Skeletal muscle tissue (tissue), 4 donors: ENCODE data around the gene IFI30. TPM values are rescaled to one million over a fixed set of nuclear protein-coding genes. Genes with fewer than 3 reads are reported as not detected.

Source experiments
- H3K27ac ChIP-seq: one replicate; pipeline ENCODE4 v1.7.0; 2013; ENCODE audit warnings: mild to moderate bottlenecking, low read depth, low read length, inconsistent platforms
- H3K27me3 ChIP-seq, 3 donors: one replicate each; pipeline ENCODE4 v1.7.0; 2013; ENCODE audit warnings: low read length in 3 of 3; ENCODE audit not compliant: control insufficient read depth in 3 of 3, insufficient read depth in 3 of 3
- H3K36me3 ChIP-seq, 3 donors: one replicate each; pipeline ENCODE4 v1.7.0; 2013; ENCODE audit warnings: low read length in 3 of 3; ENCODE audit not compliant: control insufficient read depth in 3 of 3, insufficient read depth in 3 of 3
- H3K4me1 ChIP-seq, 3 donors: one replicate each; pipeline ENCODE4 v1.7.0; 2013; ENCODE audit warnings: low read length in 3 of 3, mild to moderate bottlenecking in 3 of 3; ENCODE audit not compliant: control insufficient read depth in 3 of 3, insufficient read depth in 3 of 3
- H3K4me3 ChIP-seq, 3 donors: one replicate each; pipeline ENCODE4 v1.7.0; 2013; ENCODE audit warnings: low read length in 3 of 3
- H3K9ac ChIP-seq, 3 donors: one replicate each; pipeline ENCODE4 v1.7.0; 2013; ENCODE audit warnings: low read length in 3 of 3, mild to moderate bottlenecking in 3 of 3, moderate library complexity in 2 of 3, low read depth in 1 of 3
- H3K9me3 ChIP-seq, 3 donors: one replicate each; pipeline ENCODE4 v1.7.0; 2013; ENCODE audit warnings: low read length in 3 of 3; ENCODE audit not compliant: control insufficient read depth in 3 of 3
- total RNA-seq: library from RNA; depleted of rRNA; stranded (reverse); fragments of >200 nt; gene quantifications from one replicate; pipeline ENCODE4 v1.2.3, GENCODE V29; 2014
- donor health status: Osteomylitis.

The IFI30 gene
- total RNA-seq, 1 donor from 2014 or later, result 3.7 TPM

DNA sequence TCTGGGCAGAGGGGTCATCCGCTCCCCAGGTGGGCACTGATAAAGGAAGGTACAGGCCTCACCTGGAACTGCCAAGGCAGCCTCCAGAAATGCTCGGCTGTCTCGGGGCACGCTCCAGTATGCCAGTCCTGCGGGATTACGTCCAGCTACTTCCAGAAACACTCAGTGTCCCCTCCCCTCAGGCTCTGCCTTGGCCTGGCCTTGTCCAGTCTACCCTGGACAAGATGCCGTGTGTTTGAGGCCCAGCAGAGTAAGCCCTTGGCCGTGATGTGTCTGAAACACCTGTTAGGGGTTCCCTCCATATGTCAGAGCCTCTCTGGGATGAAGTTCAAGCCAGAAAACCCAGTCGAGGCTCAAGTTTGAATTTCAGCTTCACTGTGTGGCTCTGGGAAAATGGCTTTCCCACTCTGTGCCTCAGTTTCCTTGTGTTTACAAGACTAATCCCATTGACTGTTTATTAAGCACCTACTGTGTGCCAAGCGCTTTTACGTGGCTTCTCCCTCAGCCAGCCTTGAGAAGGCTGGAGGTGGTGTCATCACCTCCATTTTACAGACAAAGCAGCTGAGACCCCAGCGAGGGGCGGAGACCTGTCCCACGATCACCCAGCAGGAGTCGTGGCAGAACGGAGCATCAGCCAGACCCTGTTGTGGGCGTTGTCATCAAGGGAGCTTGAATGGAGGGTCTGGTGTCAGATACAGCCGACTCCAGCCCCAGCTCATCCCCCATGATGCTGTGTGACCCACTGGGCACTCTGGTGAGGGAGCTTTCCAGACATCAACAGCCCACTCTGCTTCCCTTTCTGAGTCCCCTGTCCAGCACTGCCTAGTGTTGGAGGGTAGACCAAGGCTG is 22.6 kb upstream of the IFI30 start:
- Histone ChIP-seq H3K9ac (peak overlapping the region in 2 of 3 donors; percentile 20 to 97), H3K27ac (peak overlapping the region; percentile 22)

DNA sequence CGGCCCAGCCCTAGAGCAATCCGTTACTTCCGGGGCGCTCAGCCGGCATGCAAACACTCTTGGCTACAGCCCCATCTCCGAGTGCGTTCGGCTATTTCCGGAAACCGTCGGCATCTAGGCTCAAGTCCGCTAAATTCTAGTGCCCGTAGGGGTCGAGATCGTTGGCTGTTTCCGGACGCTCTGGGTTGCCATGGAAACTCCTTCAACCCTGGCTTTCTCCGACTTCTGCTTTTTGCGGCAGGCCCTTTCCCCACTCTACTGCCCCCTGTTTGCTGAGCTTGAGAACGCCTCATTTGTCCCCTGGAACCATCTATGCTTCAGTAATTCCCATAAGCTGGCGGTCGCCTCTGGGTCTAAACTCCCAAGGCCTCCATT is 21.2 kb upstream of the IFI30 start:
- Histone ChIP-seq H3K27me3 (no peaks in the 10 kb centered on the region), H3K36me3 (peaks cover 0 to 9% (median 9%) of the 10 kb centered on the region in 3 donors), H3K27ac (peak overlapping the region; percentile 91), H3K4me1 (peaks cover 46 to 55% (median 46%) of the 10 kb centered on the region in 3 donors), H3K9me3 (no peaks in the 10 kb centered on the region), H3K4me3 (peak overlapping the region; percentile 74 to 90 (median 87)), H3K9ac (peak overlapping the region; percentile 91 to 97 (median 97))

More for the DNA sequence above, 22.6 kb upstream of the IFI30 start:
- no peaks in the 10 kb centered on the region for H3K27me3 ChIP-seq
- no peak overlapping the region for H3K4me3 ChIP-seq
- H3K36me3 ChIP-seq, result peaks cover 0 to 13% (median 6%) of the 10 kb centered on the region in 3 donors
- no peaks in the 10 kb centered on the region for H3K9me3 ChIP-seq
- H3K4me1 ChIP-seq, result peaks cover 31 to 41% (median 31%) of the 10 kb centered on the region in 3 donors

DNA sequence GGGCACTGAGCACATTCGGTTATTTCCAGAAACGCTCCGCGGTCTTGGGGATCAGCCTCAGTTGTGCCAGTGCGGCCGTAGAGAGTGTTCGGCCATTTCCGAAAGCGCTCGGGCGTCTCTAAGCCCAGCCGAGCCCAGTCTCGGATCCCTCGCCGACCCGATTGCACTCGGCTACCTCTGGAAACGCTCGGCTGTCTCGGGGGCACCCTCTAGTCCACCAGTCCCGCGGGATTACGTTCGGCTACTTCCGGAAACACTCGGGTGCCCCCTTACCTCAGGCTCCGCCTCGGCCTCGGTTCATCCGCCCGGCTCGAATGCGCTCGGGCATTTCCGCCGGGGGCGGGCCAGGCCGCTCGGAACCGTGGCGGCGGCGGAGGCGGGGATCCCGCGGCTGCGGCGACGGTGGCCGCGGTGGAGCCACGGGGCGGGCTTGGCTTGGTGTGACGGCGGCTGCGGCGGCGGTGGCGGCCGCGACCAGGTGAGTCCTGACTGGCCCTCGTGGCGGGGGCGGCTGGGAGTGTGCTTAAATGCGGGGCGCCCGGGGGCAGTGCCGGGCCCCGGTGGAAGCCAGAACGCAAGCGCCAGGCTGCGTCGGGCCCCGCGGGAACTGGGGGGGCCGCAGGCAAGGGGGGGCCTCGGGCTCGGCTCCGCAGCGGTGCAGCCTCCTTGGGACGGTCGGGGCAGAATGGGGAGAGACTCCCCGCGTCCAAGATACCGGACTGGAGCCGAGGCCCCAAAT is 20.6 kb upstream of the IFI30 start, which contains the start of gene PIK3R2:
Gene PIK3R2, plus strand, starts transcription at position 347 of the 739 bp plus-strand sequence. CDS start 2,717 bp downstream, outside the sequence.
- Histone ChIP-seq H3K27ac (peak within 1 kb of the TSS; percentile 91), H3K4me1 (peaks cover 47 to 59% (median 51%) of the 10 kb centered on the region in 3 donors), H3K27me3 (no peaks in the 10 kb centered on the region), H3K36me3 (peaks cover 0 to 9% (median 9%) of the 10 kb centered on the region in 3 donors), H3K9me3 (no peaks in the 10 kb centered on the region), H3K9ac (peak within 1 kb of the TSS; percentile 91 to 97 (median 97)), H3K4me3 (peak within 1 kb of the TSS; percentile 74 to 90 (median 87))

DNA sequence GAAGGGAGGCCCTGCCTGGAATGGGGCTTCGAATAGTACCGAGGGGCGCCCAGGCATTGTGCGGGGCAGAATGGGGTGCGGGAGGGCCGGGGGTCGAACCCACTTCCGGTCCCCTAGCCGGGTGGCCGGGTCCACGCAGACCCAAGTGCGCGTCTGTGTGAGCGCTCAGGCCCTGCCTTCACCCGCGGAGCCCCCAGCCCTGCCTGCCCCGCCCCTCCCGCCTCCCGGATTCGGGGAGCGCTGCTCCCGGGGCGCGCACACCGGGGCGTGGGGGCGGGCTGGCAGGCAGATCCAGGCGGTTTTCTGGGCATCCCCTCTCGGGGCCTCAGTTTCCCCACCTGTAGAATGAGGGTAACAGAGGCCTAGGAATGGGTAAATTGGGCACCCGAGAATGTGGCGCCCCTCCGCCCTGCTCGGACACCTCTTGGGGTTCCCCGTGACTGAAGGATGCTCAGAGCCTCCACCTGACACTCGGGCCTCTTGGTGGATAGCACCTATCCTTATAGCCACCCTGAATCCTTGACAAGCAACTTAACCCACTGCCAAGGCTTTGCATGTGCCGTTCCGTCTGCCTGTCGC is 20.0 kb upstream of the IFI30 start:
- H3K27ac ChIP-seq, result peak overlapping the region; percentile 91
- no peaks in the 10 kb centered on the region for H3K27me3 ChIP-seq
- H3K9me3 ChIP-seq, result no peaks in the 10 kb centered on the region
- H3K4me3 ChIP-seq, result peak overlapping the region; percentile 74 to 87 (median 80)
- H3K36me3 ChIP-seq, result peaks cover 0 to 9% (median 9%) of the 10 kb centered on the region in 3 donors
- peak overlapping the region; percentile 89 to 97 (median 91) for H3K9ac ChIP-seq
- H3K4me1 ChIP-seq, result peaks cover 52 to 64% (median 52%) of the 10 kb centered on the region in 3 donors

DNA sequence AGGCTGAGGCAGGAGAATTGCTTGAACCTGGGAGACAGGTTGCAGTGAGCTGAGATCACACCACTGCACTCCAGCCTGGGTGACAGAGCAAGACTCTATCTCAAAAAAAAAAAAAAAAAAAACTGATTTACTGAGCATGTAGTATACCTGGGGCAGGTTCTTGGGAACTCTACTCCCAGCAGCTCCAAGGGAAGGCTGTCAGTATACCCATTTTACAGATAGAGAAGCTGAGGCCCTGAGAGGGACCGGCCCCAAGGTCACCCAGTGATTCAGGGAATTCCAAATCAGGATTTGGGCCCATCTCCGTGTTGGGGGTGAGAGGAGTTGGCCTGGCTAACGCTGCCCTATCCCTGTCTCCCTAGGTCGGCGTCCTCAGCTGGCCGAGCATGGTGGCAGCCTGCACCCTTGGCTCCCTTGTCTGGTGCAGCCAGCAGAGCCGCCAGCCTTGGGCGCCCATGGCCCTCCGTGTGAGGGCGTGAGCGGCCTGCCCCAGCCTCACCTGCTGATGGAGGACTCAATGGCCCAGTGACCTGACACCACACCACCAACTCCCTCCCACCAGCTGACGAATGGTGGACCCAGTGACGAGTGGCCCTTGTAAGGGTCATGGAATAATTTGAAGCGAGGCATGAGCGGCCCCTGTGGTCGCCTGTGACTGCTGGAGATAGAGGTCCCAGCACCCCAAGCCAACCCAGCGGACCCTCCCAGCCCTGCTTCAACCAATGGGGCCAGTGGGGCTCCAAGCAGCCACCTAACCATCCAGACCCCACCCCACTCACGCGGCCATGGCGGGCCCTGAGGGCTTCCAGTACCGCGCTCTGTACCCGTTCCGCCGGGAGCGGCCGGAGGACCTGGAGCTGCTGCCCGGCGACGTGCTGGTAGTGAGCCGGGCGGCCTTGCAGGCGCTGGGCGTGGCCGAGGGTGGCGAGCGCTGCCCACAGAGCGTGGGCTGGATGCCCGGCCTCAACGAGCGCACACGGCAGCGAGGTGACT is 18.2 kb upstream of the IFI30 start:
- Histone ChIP-seq H3K4me1 (peaks cover 59 to 71% (median 62%) of the 10 kb centered on the region in 3 donors), H3K27me3 (no peaks in the 10 kb centered on the region), H3K4me3 (no peak overlapping the region), H3K36me3 (peaks cover 0 to 9% (median 9%) of the 10 kb centered on the region in 3 donors), H3K9ac (peak overlapping the region in 2 of 3 donors; percentile 32 to 87), H3K9me3 (no peaks in the 10 kb centered on the region), H3K27ac (peak overlapping the region; percentile 92)

DNA sequence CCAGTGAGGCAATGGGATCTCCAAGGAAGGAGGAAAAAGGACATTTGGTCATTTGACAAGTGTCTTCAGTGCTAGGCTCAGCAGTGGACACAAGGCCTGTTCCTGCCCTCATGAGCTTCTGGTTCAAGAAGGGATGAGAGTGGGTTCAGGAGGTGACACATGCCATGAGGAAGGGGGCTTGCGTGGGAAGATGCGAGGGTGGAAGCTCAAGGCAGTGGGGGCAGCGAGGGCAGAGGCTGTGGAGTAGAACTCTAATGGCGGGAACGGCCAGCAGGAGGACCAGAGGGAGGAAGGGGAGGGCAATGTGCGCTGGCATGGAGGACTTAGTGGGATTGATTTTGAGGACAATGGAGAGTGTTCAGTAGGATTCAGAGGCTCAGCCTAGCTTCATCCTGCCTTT is 17.3 kb upstream of the IFI30 start:
- peak overlapping the region in 2 of 3 donors; percentile 56 to 61 for H3K4me3 ChIP-seq
- H3K27me3 ChIP-seq, result no peaks in the 10 kb centered on the region
- H3K4me1 ChIP-seq, result peaks cover 61 to 73% (median 64%) of the 10 kb centered on the region in 3 donors
- peaks cover 0 to 9% (median 9%) of the 10 kb centered on the region in 3 donors for H3K36me3 ChIP-seq
- H3K27ac ChIP-seq, result peak overlapping the region; percentile 92
- H3K9me3 ChIP-seq, result no peaks in the 10 kb centered on the region
- peak overlapping the region; percentile 73 to 87 (median 74) for H3K9ac ChIP-seq

DNA sequence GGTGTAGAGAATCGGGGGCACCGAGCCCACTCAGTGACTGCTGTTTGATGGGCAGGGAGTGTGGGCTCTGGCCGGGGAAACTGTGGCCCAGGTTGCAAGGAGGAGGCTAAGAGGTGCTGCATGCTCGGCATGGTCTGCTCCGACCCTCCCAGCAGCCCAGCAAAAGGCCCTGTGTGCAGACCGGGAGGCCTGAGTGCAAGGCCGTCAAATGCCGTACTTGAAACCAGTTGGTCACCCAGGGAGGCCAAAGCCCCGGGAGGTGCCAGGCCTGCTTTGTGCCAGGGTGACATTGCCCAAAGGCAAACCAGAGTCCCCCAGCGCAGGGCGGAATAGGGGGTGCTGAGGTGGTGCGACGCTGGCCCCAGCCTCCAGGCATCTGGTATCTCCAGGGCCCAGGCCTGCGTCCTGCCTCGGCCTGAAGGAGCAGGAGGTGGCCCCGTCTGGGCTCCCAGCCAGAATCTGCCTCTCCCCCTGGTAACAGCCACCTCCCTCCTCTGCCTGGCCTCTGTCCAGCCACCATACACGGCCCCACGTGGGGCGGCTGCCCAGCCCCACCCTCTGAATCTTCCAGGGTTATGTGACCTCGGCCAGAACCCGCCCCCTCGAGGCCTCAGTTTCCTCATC is 16.7 kb upstream of the IFI30 start:
- H3K4me3 ChIP-seq, result peak overlapping the region; percentile 56 to 61 (median 56)
- H3K4me1 ChIP-seq, result peaks cover 63 to 72% (median 64%) of the 10 kb centered on the region in 3 donors
- peak overlapping the region; percentile 73 to 87 (median 74) for H3K9ac ChIP-seq
- no peaks in the 10 kb centered on the region for H3K9me3 ChIP-seq
- H3K27ac ChIP-seq, result peak overlapping the region; percentile 92
- peaks cover 4 to 13% (median 11%) of the 10 kb centered on the region in 3 donors for H3K36me3 ChIP-seq
- H3K27me3 ChIP-seq, result no peaks in the 10 kb centered on the region

DNA sequence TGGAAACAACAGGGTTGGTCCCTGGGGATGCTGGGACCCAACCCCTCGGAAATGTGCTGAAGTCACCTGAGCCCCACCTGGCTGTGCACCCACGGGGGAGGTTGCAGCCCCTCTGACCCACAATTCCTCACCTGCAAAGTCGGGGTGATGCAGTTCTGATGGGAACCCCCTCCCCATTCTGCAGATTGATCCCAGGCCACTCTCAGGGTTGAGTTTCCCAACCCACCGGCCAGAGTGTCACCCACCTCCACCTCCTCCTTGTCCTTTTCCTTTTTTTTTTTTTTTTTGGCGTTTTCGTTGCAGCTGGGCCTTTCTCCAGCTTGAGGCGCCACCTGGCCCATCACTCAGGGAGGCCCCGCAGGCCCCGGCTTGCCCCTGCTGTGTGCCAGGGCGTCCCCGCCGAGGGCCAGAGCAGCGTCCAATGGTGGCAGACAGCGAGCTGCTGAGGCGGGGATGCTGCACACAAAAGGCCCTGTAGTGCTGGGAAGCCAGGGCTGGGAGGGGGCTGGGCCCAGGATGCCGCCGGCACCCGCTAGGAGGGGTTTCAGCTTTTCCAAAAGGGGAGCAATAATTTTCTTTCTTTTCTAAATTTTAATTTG is 16.0 kb upstream of the IFI30 start:
- H3K27ac ChIP-seq, result peak overlapping the region; percentile 92
- peak overlapping the region; percentile 73 to 87 (median 74) for H3K9ac ChIP-seq
- H3K4me1 ChIP-seq, result peaks cover 59 to 71% (median 63%) of the 10 kb centered on the region in 3 donors

More for the DNA sequence above, 16.0 kb upstream of the IFI30 start:
- Histone ChIP-seq H3K4me3 (peak overlapping the region; percentile 49 to 56 (median 56)), H3K9me3 (no peaks in the 10 kb centered on the region), H3K27me3 (no peaks in the 10 kb centered on the region), H3K36me3 (peaks cover 5 to 18% (median 15%) of the 10 kb centered on the region in 3 donors)
